ENCODE measurements around the gene AEBP2.
"Not testable (repeated sequence)": the region's sequence is repeated elsewhere in the genome, so short reads cannot be mapped to it uniquely, and the experiment has no call there.

Gene AEBP2

GRCh38 chr12:19423166-19423930 lies 15.9 kb upstream of the AEBP2 start:
- no peak for DNase-seq

DNA sequence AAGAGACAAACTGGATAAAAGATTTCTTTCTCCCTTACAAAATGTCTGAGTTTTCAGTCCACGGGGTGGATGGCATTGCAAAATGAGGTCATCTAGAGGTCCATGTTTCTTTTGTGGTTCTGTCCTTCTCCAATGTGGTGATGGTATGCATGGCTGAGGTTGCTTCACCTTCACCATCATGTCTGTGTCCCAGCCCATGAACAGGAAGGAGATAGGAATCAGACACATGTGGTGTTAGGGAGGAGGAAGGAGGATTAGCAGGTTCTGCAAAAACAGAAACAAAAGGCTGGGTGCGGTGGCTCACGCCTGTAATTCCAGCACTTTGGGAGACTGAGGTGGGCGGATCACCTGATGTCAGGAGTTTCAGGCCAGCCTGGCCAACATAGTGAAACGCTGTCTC lies 11.0 kb upstream of the AEBP2 start:
- no peak for DNase-seq

DNA sequence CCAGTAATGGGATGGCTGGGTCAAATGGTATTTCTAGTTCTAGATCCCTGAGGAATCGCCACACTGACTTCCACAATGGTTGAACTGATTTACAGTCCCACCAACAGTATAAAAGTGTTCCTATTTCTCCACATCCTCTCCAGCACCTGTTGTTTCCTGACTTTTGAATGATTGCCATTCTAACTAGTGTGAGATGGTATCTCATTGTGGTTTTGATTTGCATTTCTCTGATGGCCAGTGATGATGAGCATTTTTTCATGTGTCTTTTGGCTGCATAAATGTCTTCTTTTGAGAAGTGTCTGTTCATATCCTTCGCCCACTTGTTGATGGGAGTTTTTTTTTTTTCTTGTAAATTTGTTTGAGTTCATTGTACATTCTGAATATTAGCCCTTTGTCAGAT lies 9.8 kb upstream of the AEBP2 start:
- DNase-seq, result not testable (repeated sequence)

DNA sequence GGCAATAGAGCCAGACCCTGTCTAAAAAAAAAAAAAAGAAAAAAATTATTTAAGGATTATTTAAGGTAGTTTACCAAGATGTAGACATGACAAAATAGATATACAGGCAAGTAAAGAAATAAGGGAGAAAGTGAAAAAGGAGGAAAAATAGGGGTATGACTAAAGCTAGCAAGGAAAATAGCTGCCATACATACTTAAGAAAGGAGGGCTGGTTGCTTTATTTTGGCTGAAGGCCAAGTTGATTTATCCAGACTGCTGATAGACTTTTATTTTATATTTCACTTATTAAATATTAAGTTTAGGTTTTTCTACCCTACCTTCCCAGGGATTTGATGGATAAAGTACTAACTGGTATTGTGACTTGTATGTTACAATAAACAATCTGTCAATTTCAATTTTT lies 8.3 kb upstream of the AEBP2 start:
- no peak for DNase-seq

GRCh38 chr12:19431407-19432308 lies 7.6 kb upstream of the AEBP2 start:
- no peak for DNase-seq

DNA sequence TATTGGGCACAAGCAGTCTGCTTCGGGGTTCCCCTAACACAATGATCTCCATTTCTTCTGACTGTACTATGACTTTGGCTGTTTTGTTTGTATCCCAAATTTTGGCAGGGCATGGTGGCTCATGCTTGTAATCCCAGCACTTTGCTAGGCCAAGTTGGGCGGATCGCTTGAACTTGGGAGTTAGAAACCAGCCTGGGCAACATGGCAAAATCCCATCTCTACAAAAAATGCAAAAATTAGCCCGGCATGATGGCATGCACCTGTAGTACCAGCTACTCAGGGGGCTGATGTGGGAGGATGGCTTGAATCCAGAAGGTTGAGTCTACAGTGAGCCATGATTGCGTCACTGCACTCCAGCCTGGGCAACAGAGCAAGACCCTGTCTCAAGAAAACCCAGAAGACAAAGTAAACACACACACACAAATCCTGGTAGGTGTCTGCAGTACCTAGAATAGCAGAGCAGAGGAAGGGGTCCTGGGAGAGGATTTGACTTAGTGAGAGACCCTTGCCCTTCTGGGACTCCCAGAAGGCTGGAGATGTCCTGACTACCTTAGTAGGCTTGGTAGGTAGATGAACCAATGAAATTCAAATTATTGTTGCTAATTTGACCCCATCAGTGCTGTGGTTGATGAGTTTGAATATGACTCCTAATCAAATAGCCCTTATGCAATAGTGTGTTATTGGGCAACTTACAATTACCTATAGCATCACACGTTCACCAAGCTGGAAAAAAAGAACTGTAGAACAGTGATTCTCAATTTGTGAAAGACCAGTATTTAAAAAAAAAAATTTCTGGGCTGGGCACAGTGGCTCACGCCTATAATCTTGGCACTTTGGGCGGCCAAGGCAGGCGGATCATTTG lies 6.8 kb upstream of the AEBP2 start:
- DNase-seq, result no peak

DNA sequence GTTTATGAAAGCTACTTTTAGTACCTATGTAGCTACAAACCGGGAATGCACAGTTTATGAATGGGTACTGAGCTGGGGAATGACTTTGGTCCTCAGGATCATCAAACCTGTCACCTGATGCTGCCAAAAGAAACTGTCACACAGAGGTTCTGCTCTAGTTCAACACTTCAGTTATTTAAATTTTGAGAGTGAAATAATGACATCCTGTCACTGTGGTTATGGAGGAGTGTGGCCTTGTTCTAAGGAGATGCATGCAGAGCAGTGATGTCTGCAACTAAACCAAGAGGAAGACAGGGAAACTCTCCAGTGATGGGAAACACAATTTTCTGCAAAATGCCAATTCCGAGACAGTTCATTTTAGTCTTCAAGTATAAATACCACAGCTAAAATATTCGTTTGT lies 4.8 kb upstream of the AEBP2 start:
- DNase-seq, result no peak

DNA sequence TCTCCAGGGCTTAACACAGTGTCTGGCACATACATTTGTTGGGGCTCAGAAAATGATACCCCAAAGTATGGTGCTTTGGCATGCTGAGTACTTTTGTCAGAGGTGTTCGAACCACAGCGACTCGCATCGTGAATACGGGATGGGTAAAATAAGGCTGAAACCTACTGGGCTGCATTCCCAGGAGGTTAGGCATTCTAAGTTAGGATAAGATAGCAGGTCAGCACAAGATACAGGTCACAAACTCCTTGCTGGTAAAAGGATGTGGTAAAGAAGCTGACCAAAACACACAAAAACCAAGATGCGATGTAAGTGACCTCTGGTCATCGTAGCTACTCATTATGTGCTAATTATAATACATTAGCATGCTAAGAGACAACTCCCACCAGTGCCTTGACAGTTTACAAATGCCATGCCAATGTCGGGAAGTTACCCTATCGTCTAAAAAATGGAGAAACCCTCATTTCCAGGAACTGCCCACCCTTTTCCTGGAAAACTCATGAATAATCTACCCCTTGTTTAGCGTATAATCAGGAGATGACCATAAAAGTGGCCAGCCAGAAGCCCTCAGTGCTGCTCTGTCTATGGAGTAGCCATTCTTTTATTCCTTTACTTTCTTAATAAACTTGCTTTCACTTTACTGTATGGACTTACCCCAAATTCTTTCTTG lies 3.3 kb upstream of the AEBP2 start:
- no peak for DNase-seq

DNA sequence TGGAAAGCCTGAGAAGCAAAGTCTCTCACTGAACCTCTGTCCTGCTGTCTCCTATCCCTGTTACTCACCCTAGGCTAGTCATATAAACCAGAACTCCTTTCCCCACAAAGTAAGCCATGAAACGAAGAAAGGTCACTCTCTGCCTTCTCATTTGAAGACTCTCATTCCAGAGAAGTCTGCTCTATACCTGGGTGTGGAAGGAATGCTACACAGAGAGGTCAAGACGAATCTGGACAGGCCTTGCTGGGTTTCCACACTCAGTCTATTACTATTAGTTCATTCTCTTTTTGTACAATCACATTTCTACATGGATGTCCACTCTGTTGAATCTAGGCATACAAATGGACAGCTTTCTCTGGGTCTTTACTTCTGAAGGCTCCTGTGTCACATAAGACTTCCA lies 2.4 kb upstream of the AEBP2 start:
- no peak for DNase-seq

- DNase-seq, result no peak
Observed at GRCh38 chr12:19437996-19438395, 1.3 kb upstream of the AEBP2 start.

DNA sequence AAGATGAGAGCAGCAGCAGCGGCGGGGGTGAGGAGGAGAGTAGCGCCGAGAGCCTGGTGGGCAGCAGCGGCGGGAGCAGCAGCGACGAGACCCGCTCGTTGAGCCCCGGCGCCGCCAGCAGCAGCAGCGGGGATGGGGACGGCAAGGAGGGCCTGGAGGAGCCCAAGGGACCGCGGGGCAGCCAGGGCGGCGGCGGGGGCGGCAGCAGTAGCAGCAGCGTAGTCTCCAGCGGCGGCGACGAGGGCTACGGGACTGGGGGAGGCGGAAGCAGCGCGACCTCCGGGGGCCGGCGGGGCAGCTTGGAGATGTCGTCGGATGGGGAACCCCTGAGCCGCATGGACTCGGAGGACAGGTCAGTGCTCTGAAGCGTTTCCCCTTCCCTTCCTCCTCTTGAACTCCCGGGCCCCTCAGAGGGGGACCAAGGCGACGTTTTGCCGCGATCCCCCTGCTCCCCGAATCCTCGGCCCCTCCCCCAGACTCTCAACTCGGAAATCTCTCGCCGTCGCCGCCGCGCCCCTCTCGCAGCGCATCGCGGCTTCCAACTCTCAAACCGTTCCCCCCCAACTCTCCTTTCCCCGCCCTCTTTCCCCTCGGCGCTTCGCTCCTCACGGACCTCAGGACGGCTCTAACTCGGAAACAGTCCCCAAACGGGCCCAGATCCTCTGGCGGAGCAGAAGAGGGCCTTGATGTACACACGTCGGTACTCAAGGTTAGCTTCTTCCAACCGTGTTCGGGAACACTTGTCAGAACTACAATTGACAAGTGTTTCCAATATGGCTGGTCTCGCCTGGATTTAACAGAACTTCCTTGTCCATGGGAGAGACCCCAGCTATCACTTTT lies 947 bp downstream of the AEBP2 start:
- peak; percentile 57 for DNase-seq

DNA sequence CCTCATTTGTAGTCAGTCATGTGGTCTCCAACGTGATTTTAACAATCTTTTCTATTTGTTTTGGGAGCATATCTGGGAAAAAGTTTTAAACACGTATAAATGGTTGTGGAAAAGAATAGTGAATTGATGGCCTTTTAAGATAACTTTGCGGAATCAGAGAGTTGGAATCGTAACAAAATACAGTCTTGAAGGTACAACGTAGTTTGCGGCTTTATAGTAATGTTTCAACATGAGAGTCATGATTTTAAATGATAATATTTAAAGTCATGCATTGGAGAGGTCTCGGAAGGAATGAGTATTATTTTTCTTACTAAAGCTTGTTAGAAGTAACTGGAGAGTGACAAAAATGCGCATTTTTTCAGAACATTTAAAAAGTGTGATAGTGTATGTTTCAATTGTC lies 1.6 kb downstream of the AEBP2 start:
- DNase-seq, result no peak

- no peak for DNase-seq
Observed at GRCh38 chr12:19443585-19443984, 4.3 kb downstream of the AEBP2 start.

DNA sequence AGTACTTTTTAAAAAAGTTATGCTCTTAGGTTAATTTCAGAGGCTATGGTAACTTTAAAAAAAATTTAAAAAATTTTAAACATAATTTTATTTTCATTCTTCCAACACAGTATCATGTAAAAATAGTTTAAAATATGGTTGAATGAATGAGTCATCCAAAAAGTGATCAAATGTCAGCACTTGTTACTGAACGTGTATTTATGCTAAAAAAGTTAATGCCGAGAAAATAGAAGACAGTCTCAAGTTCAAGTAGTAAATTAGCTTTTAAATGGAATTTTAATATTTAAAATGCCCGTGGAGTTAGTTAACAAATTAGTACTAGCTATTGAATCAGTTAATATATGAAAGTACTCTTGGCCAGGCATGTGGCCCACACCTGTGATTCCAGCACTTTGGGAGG lies 4.8 kb downstream of the AEBP2 start:
- DNase-seq, result no peak

GRCh38 chr12:19447386-19447785 lies 8.1 kb downstream of the AEBP2 start:
- DNase-seq, result no peak

DNA sequence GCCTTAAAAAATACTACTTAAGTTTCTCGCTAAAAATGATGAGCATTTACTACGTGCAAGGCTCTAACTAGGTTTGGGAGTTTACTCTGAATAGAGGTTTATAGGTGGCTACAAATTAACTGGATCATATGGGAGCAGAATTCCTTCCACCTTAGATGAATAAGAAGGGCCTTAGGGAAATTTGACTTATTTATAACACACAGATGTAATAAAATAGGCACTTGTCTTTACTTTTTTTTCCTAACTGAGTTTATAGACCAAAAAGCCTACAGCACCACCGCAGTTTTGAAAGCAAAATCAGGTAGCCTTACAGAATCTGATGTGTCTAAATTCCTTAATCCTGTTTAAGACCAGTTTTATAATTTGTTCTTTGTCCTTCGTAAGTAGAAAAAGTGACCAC lies 10.5 kb downstream of the AEBP2 start:
- no peak for DNase-seq

DNA sequence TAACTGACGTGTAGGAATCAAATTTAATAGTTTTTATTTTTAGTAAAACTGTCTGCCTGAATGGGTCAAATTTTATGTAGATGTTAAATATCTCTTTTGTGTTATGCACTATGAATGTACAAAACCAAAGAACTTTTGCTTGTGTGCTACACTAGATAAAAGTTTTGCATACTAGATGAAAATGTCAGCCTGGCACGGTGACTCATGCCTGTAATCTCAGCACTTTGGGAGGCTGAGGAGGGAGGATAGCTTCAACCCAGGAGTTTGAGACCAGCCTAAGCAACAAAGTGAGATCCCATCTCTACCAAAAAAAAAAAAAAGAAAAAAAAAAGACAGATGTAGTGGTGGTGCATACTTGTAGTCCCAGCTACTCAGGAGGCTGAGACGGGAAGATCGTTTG lies 11.1 kb downstream of the AEBP2 start:
- no peak for DNase-seq

DNA sequence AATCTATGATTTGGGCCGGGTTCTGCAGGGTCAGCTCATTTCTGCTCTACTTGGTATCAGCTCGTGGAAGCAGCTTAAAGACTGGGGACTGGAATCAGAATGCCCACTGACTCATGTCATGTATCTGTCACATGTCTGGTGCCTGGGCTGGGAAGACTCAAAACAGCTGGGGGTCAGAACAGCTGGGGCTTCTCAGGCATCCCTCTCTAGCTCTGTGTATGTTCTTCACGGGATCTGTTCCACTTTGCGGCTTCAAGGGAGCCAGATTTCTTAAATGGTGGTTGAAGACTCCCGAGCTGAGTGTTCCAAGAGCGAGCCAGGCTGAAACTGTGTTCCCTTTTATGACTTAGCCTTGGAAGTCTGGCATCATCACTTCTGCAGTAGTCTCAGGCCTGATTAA lies 11.9 kb downstream of the AEBP2 start:
- DNase-seq, result no peak

DNA sequence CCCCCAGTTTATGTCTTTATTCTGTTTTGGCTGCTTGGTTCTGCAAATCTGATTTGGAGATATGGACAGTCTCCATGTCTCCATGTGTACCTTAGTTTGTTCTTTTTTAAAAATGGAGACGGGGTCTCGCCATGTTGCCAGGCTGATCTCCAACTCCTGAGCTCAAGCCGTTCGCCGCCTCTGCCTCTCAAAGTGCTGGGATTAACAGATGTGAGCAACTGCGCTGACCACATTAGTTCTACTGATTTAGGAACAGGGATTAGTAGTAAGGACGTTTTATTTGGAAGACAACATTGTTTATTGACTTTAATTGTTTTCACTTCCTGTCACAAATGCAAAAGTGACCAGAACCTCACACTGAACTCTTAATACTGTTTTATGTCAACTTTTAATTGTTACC lies 14.7 kb downstream of the AEBP2 start:
- no peak for DNase-seq

DNA sequence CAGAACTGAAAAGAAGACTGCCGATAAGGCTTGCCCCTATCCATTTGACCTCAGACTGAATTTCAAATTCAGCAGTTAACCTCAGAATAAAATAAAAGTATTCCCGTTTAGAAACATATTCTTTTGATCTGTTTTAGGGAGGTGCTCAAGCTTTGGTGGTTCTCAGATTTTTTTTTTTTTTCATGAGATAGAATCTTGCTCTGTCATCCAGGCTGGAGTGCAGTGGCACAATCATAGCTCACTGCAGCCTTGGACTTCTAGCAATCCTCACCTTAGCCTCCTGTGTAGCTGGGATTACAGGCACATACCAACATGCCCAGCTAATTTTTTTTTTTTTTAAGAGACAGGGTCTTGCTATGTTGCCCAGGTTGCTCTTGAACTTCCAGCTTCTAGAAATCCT lies 15.5 kb downstream of the AEBP2 start:
- DNase-seq, result no peak

DNA sequence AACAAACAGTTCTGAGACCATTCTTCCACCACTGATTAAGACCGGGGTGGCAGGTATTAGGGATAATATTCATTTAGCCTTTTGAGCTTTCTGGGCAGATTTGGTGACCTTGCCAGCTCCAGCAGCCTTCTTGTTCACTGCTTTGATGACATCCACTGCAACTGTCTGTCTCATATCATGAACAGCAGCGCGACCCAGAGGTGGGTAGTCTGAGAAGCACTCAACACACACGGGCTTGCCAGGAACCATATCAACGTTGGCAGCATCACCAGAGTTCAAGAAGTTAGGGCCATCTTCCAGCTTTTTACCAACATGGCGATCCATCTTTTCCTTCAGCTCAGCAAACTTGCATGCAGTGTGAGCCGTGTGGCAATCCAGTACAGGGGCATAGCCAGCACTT lies 16.9 kb downstream of the AEBP2 start:
- DNase-seq, result no peak

DNA sequence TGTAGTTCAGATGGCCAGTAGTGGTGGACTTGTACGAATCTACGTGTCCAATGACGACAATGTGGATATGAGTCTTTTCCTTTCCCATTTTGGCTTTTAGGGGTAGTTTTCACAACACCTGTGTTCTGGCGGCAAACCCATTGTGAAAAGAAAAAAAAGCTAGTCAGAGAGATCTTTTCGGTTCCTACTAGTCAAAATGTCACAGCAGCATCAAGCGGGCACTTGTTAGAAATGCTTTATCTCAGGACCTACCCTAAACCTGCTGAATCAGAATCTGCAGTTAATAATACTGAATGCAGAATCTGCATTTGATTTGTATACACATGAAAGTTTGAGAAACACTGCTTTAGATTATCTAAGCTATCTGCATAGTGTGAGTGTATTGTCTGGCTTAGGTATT lies 18.3 kb downstream of the AEBP2 start:
- no peak for DNase-seq
